ENCODE data around the gene ZNF672.
"Not testable (repeated sequence)": the region's sequence is repeated elsewhere in the genome, so short reads cannot be mapped to it uniquely, and the experiment has no call there.

The ZNF672 gene

DNA sequence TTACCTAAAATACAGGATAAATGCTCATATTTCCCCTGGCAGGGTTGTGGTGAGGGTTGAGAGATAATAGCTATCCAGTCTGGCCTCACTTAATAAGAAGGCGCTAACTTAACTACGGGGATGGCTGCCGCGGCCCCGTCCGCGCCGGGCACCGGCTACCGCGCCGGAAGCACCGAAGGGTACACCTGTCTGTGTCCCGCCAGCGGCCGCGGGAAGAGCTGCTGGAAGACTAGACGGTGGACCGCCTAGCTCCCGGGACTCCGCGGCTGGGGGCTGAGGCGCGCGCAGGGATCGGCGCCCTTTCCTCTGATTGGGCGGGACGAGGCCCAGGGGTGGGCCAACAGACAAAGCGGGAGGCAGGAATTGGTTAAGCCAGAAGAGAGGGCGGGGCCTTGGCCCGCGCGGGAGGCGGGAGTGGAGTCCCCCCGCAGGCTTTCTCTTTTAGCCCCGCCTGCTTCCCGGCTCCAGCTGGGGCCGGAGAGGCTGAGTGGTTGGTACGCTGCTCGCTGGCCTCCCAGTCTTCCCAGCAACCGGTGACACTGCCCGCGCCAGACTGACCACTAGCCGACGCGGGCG, at the start of gene ZNF672:
ZNF672 (plus strand) TSS at position 444 of the 576 bp plus-strand sequence. CDS start 9,051 bp downstream, outside the sequence.
- peak; percentile 94 to 100 (median 98) for DNase-seq
- intact Hi-C loops (cut with DNase I) = loop anchor here (1.0 kb wide), 1 partner anchor 21 kb away; the partner anchor contains the start of gene ZNF692

DNA sequence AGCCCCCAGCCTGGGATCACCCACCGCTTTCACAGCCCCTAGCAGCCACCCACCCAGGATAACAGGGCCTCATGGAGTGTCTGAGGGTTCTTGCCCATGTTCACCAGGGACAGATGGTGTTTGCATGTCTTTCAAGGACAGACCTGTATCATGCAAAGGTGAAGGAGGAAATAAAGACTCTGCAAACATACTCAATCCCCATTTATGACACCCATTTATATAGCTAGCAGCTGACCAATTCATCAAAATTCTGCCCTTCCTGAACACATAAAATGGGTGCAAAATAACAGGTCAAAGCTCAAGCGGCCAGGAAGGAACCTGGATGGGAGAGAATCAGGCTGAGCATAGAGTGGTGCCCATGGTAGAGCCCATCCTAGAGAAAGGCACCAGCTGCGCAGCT, 49.7 kb upstream of the ZNF672 start:
- no peak for DNase-seq
- intact Hi-C loops (cut with DNase I) = no loop called here

DNA sequence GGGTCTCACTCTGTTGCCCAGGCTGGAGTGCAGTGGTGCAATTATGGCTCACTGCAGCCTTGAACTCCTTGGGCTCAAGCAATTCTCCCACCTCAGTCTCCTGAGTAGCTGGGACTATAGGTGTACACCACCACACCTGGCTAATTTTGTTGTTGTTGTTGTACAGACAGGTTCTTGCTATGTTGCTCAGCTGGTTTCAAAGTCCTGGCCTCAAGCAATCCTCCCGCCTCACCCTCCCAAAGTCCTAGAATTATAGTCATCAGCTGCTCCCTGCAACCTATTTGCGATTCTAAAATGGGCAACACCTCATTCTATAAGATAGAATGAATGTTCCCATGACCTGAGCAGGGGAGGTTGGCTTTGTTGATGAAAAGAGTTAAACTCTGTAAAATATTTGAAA, 48.7 kb upstream of the ZNF672 start:
- DNase-seq; intact Hi-C loops (cut with DNase I): not testable (repeated sequence)

DNA sequence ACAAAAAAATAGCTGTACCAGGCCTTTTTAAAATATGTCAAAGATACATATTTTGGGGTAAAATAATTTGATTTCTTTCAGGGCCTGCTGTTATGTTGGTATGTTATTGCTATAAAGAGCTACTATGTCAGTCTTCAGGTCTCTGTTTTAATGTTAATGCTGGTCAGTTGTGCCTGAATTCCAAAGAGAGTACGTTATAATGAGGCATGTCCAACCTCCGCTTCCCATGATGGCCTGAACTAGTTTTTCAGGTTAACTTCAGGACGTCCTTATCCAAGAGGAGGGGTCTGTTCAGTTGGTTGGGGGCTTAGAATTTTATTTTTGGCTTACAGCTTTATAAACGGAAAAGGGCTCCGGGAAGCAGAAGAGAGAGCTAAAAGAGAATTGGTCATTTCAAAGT, 47.6 kb upstream of the ZNF672 start:
- no peak for DNase-seq
- intact Hi-C loops (cut with DNase I) = no loop called here

DNA sequence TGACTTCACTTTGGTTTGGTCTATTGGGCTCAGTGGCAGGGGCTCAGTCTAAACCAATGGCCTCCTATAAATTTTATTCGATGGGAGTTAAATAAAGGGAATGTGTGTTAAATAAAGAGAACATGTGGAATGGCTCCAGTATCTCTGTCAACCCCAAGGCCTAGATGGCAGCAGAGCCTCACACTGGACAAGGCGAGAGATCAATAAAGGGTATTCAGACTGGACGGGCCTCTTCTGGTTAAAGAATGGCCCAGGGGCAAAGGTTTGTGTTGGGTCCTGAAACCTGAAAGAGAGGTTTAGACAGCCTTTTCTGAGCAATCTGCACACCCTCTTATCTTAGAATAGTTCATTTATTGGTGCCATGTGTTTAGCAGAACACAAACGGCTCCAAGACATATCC, 47.0 kb upstream of the ZNF672 start:
- no peak for DNase-seq
- intact Hi-C loops (cut with DNase I) = no loop called here

DNA sequence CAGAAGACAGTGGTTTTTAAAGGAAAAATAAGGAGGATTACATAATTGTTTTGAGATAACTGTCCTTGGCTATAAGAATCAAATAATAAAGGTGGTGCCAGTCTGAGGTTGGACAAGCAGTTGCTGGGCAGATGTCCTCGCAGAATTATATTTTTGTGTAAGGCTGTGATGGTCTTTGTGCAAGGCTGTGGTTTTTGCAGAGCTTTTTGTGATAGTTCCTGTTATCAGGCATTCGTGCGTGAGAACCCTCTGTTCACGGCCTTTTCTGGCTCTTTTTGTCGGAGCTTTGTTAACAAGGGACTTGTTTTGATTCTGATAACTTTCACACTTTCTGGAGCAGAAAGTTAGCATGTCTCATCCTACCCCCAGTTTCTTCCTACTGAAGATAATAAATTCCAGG, 45.7 kb upstream of the ZNF672 start:
- no peak for DNase-seq
- intact Hi-C loops (cut with DNase I) = no loop called here

DNA sequence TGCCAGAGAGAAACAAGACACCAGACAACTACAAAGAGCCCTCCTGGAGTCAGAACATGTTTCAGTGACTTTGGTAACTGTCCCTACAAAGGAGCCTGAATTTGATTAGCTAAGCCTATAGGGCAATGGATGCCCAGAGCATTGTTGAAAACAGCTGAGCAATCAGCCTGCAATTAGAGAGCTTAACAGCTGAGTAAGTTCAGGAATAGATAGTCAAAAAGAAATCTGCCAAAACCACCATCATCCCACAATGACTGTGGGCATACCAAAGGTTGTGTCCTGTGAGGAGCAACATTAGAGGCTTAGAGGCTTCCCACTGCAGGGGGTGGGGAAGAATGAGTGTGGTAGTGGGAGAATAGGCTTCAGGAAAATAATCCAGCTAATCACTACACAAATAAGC, 44.4 kb upstream of the ZNF672 start:
- DNase-seq = no peak
- intact Hi-C loops (cut with DNase I) = no loop called here

DNA sequence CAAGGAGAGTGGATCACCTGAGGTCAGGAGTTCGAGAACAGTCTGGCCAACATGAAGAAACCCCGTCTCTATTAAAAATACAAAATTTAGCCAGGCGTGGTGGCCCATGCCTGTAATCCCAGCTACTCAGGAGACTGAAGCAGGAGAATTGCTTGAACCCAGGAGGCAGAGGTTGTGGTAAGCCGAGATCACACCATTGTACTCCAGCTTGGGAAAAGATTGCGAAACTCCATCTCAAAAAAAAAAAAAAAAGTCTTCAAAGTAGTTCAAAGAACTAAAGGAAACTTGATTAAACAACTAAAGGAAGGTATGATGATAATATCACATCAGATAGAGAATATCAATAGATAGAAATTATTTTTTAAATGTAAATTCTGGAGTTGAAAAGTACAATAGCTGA, 43.4 kb upstream of the ZNF672 start:
- DNase-seq; intact Hi-C loops (cut with DNase I): not testable (repeated sequence)

DNA sequence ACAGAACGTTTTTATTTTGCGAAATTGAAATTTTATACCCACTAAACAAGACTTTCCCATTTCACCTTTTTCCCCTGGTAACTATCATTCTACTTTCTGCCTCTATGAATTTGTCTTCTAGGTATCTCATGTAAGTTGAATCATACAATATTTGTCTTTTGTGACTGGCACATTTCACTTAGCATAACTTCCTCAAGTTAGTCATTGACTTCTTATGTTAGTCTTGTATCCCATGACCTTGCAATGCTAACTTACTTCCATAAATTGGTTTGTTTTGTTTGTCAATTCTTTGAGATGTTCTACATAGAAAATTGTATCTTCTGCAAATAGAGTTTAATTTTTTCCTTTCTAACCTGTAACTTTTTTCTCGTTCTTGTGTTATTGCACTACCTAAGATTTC, 39.2 kb upstream of the ZNF672 start:
- intact Hi-C loops (cut with DNase I) = no loop called here

DNA sequence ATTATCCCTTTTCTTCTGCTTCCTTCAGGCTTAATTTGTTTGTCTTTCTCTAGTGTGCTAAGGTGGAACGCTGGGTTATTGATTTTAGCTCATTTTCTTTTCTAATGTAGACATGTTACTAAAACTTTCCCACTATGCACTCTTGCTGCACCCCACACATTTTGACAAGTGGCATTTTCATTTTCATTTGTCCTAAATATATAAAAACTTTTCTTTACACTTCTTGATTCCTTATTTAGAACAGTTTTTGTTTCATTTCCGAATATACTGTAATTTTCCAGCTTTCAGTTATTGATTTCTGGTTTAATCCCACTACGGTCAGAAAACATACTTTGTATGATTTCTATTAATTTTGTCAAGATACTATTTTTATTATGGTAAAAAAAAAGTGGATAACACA, 37.6 kb upstream of the ZNF672 start:
- intact Hi-C loops (cut with DNase I) = no loop called here
- DNase-seq = no peak

More for the DNA sequence above, 39.2 kb upstream of the ZNF672 start:
- DNase-seq = no peak

DNA sequence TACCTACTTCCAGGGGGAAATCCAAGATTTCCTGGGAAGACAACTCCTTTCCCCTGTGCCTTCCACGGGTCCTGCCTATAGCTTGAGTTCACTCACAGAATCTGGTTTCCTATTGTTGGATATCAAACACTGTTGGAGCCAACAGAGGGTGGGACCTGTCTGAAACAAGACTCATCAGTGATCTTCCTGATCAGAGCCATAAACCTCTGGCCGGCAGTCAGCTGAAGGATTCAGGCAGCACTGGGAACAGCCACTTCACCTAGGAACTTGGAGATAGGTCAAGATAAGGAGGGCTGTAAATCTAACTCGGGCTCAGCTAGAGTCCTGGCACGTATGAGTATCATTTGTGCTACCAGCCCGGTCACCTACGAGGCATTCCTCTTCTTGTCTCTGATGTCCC, 35.6 kb upstream of the ZNF672 start:
- no peak for DNase-seq
- intact Hi-C loops (cut with DNase I) = no loop called here

DNA sequence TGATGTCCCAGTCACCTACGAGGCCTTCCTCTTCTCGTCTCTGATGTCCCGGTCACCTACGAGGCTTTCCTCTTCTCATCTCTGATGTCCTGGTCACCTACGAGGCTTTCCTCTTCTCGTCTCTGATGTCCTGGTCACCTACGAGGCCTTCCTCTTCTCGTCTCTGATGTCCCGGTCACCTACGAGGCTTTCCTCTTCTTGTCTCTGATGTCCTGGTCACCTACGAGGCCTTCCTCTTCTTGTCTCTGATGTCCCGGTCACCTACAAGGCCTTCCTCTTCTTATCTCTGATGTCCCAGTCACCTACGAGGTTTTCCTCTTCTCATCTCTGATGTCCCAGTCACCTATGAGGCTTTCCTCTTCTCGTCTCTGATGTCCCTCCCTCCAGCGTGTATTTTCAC, 34.5 kb upstream of the ZNF672 start:
- intact Hi-C loops (cut with DNase I) = not testable (repeated sequence)

DNA sequence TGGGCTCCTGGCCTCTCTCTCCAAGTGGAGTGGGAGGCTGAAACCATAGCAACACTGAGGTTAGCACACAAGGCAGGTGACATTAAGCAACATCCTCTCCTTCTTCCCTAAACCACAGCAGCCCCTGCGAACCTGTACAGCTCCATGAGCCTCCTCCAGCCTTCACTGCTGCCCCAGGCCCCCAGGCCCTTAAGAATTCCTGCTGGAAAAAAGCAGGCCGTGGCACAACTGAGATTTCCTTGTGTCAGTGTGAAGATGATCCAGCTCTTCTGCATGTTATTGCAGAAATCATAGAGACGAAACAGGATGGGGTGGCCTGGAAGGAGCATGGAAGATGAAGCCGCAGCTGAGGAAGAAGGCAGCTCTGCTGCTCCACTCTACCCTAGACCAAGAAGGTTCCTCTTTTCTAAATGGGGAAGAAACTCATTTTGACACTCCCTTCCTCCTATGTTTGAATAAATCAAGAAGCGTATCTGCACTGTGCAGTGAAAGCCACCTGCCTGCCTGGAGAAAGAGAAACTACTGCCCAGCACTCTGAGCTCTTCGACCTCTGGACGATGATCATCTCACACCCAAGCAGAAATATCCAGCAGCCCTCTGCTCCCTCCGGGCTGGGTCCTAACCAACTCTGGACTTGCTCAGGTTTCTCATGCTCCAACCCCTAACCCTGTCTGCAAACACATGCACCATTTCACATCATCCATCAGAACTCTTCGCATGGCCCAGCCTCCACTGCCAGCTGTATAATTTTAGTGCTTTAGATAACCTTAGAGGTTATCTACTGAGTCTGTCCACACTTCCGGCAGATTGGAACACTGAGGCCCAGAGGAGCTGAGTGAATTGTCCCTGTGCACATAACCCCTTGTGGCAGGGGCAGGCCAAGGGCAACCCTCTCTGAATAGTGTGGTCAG, 33.0 kb upstream of the ZNF672 start:
- DNase-seq = no peak
- intact Hi-C loops (cut with DNase I) = loop anchor here (5.0 kb wide), 1 partner anchor 563 kb away; no protein-coding TSS in a partner anchor

More for the DNA sequence above, 34.5 kb upstream of the ZNF672 start:
- not testable (repeated sequence) for DNase-seq

DNA sequence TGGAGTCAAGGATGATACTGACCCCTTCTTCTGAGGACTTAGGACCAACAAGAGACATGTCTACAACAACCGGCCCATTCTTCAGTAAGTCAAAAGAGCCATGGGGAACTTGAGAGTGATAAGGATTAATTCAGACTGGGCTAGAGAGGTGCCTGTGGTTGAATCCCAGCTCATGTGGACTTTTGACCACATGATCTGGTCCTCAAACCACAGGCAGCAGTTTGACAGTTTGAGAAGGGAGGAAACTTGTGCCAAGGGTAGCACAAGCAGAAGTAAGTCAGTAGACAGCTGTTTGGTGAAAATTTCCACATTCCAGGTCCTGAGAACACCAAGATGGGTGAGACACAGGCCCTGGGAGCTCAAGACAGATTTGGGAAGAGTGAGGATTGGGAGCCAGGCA, 32.1 kb upstream of the ZNF672 start:
- intact Hi-C loops (cut with DNase I) = loop anchor here (2.0 to 5.0 kb wide), 2 partner anchors 109 to 564 kb away; no protein-coding TSS in a partner anchor

DNA sequence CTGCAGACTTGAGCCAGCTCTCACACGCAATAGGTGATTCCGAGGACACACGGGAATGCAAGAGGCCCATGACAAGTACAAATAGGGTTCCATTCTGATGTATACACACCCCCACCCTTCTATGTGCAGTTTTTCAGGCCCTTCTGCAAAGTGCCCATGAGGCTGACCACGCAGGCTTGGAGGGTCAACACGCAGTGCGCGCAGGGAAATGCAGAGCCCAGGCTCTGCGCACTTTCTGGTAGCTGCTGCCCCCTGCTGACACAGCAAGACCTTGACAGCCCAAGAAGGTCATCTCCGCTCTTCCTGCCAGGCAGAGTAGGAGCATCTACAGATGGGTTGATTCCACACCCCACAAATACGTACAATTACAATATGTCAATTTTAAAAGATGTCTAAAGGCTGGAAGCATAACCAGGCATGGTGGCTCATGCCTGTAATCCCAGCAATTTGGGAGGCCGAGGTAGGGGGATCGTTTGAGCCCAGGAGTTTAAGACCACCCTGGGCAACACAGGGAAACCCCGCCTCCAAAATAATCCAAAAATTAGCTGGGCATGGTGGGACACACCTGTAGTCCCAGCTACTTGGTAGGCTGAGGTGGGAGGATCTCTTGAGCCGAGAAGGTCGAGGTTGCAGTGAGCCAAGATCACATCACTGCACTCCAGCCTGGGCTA, 30.8 kb upstream of the ZNF672 start:
- intact Hi-C loops (cut with DNase I) = loop anchor here (1.0 to 5.0 kb wide), 3 partner anchors 110 to 565 kb away; no protein-coding TSS in a partner anchor
- peak; percentile 38 to 97 (median 72) for DNase-seq

More for the DNA sequence above, 32.1 kb upstream of the ZNF672 start:
- no peak for DNase-seq

DNA sequence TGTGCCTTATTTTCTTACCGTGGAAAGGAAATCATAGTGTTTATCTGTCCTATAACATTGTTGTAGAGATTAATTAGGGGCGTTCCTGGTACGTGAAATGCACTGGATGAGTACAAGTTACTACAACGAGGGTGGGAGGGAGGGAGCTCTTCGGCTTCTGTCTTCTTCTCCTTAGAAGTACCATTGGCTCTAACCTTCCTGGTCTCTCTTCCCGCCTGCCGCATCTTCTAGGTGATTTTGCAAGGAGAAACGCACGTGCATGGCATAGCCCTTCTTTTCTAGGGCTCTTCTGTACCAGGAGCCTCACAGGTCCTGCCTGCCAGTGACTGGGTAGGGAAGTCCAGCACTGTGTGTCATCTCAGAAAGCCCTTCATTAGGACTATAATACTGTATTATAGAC, 29.1 kb upstream of the ZNF672 start:
- intact Hi-C loops (cut with DNase I) = loop anchor here (5.0 kb wide), 1 partner anchor 567 kb away; no protein-coding TSS in a partner anchor
- DNase-seq = no peak

DNA sequence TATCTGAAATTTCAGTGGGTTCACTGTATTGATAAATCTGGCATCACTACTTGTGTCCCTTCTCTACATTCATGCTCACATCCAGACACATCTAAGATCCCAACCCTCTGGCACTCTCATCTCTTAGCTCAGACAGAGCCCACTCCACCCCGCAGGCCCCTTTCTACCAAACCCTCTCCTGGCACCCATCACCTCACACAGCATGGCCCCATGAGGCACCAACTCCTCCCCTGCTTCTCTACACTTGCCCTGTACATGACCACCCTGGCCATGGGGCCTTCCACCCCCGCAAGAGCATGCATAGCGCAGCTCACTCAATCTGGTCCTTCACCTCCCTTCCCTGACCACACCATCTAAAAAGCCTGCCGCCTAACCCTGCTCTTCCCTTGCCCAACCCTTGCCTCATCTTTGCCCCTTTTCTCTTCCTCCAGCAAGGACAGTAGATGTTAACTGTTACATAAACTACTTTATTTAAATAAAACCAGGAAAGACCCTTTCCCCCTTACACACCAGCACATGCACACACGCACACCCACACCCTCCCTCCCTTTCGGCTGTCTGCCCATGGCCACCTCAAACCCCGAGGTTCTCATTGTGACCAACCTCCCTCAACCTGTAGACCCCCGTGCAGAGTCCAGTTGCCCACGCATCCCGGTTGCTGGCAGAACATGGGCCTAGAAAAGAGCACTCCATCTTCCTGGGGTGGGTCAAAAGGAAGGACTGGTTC, 27.9 kb upstream of the ZNF672 start:
- DNase-seq = no peak
- intact Hi-C loops (cut with DNase I) = loop anchor here (5.0 kb wide), 1 partner anchor 568 kb away; no protein-coding TSS in a partner anchor

DNA sequence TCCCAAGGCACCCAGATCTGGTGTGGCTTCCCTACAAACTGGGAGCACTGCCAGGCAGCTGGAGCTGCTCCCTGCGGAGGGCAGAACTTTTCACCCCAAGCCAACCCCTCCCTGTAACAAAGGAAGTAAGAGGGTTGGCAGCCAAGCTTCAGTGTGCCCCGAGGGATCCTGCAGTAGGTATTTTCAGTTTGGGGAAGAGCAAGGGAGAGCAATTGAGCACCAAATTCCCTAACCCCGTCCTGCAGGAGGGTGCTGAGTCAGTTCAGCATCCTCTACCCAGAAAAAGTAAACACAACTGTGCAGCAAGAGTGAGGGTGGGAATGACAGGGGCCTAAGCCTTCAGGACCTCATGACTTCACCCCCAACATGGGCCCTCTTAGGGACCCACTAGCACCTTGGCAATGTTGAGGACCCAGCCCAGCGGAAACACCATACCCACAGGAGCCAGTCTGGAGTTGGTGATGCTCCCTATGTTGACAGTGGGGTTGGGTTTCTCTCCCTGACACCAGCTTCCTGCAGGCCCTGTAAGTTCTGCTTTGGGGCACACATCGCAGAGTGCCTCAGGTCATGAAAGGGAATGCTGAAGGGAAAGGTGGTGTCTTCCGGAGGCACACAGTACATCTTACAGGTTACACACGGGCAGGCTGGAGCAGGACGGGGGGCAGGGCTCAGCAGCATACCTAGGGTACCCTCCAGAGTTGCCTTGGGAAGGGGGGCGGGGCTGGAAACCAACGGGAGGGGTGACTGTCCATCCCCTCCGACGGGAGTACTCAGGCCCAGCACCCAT, 27.1 kb upstream of the ZNF672 start:
- intact Hi-C loops (cut with DNase I) = no loop called here
- DNase-seq = peak in 1 of 10 donors; percentile 86

All from posterior cingulate gyrus (tissue), 11 donors.